Effector CD4-positive, alpha-beta T cell (primary cell): ENCODE data around the gene CHPF.

ENCODE experiments used
- DNase-seq: peaks from one replicate; pipeline ENCODE4 v3.0.0-alpha.2; 2020

Gene CHPF

DNA sequence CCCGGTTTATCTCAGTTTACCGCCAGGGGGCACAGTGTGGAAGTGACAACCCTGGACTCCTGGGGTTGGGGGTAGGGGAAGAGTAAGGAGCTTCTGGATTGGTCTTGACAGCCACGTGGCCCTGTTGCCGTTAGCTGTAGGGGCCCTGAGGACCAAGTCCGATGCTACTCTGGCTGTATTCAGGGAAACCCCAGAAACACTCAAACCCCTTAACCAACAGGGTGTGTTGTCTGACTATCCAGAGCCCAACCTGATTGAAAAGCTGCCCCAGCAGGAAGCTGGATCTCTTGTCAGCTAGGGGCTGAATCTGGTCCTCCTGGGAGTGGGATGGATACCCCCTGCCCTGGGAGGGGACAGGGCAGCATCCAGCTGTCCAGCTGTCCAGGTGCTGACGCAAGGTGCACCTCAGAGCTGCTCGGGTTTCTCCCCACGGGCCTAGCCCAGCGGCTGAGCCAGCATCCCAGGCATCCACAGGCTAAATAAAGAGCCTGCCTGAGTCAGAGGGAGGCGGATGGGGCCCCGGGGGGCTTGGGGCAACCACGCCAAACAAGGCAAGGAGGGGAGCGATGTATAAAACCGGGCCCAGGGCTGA lies 48.0 kb downstream of the CHPF start:
- peak; percentile 37 for DNase-seq

DNA sequence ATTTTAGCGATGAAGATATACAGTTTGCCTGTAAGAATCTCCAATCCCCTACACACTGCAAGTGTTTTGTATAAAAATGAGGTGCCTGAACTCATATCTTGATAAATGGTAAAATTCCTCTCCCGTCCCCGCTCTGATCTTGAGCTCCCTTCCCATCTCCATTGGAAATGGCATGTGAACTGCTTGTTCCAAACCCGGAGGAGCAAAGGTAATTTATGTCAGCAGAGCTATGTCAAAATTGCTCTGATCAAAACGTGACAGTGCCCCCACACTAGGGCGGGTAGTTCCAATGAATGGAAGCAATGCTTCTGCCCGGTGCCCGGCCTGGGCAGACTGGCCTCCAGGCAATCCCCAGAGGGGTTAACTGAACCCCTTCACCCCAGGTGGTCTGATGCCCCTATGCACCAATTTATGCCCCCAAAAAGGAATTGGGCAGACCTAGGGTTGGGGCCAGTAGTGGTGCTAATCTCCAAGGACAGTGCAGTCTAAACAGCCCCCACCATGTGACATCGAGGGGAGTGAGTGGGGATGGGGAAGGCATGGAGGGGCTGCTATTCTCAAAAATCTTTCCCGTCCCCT lies 48.6 kb downstream of the CHPF start:
- no peak for DNase-seq

DNA sequence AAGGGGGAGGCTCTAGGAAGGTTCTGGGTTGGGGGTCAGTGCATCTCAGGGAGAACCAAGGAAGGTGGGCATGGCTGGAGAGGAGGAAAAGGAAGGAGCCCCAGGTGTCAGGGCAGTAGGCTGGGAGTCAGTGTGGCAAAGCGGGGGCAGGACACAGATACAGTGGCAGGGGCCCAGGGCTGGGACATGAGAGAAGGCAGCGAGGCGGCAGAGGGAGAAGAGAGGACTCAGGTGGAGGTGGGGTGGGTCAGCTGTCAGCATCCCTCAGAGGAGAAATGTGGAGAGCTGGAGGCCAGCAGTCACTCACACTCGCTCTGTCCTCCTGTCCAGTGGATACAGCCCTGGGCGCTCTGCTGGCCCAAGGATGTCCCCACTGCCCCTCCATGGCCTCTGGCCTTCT lies 50.5 kb downstream of the CHPF start:
- DNase-seq = no peak

DNA sequence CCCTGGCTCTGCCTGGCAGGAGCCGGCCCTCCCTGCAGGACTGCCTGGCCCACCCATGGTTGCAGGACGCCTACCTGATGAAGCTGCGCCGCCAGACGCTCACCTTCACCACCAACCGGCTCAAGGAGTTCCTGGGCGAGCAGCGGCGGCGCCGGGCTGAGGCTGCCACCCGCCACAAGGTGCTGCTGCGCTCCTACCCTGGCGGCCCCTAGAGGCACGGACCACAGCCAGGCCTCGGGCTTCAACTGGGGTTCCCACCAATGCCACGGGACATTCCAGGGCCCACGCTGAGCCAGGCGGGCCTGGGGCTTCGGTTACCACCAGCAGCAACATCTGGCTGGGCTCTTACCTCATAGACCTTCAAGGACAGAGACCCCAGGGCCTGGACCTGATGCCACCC lies 51.0 kb downstream of the CHPF start:
- DNase-seq = no peak

DNA sequence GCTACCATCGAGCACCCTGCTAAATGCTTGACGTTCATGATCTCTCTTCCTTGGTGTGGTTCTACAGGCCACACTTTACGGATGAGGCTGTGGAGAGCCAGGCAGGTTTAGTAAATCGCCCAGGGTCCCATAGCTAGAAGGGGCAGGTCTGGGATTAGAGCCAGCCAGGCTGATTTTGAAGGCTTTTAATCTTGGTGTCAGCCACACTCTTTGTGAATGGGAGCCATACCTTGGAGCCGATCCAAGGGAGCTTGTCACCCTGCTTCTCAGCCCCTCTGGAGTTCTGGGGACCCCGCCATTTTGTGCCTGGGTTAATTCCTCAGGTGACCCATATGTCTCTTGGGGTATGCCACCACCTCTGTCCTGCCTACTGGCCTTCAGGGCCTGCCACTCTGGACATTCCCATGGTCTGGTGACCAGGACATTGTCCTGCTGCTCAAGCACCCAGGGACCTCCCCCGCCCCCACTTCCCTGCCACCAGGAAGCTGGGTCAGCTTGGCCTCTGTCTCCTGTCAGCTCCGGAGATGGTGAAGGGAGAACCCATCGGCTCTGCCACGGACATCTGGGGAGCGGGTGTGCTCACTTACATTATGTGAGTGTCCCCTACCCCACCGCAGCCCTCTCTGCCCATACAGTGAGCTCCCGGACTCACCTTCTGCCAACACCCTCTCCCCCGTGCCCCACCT lies 52.2 kb downstream of the CHPF start:
- no peak for DNase-seq

DNA sequence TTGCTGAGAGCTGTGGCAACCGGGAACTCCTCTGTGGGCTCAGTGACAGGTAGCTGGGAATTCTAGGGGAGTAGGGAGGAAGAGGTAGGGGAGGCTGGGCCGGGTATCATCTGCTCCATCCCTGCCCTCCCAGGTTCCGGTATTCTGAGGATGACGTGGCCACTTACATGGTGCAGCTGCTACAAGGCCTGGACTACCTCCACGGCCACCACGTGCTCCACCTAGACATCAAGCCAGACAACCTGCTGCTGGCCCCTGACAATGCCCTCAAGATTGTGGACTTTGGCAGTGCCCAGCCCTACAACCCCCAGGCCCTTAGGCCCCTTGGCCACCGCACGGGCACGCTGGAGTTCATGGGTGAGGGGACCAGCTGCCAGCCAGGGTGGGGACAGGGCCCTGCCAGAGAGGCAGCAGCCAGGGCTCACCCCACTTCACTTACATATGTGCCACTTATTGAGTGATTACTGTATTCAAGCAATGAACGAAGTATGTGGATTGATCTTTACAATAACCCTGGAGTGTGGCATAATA lies 52.9 kb downstream of the CHPF start:
- DNase-seq = no peak

DNA sequence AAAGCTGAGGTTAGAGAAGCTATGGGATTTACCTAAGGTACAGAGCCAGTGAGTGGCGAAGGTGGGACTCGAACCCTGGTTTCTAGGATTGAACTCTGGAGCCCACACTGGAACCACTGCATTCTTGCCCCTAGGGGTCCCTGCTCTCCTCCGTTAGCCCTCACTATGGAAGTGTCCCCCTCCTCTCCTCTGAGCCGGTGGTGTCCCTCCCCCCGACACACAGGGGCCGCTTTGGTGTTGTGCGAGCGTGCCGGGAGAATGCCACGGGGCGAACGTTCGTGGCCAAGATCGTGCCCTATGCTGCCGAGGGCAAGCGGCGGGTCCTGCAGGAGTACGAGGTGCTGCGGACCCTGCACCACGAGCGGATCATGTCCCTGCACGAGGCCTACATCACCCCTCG lies 53.4 kb downstream of the CHPF start:
- no peak for DNase-seq

DNA sequence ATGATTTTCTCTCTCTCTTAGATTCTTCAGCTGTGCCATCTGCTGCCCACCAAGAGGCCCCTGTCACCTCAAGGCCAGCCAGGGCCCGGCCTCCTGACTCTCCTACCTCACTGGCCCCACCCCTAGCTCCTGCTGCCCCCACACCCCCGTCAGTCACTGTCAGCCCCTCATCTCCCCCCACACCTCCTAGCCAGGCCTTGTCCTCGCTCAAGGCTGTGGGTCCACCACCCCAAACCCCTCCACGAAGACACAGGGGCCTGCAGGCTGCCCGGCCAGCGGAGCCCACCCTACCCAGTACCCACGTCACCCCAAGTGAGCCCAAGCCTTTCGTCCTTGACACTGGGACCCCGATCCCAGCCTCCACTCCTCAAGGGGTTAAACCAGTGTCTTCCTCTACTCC lies 54.3 kb downstream of the CHPF start:
- DNase-seq = no peak
